Panc1 (cell line): ENCODE results near the gene DSCAML1. TPM values are rescaled to one million over a fixed set of nuclear protein-coding genes. Genes with fewer than 3 reads are reported as not detected.

Experiments used
- ATAC-seq: fragments of 200-7000 bp; cut with Tn5 transposase; 2 replicates; pipeline ENCODE4 v1.9.1; 2020; ENCODE audit warnings: mild to moderate bottlenecking, moderate library complexity
- BruUV-seq: library from RNA; stranded (reverse); fragments of 400-500 nt; replicated peaks from 2 replicates; lab custom pipeline; 2021; lab: Mats Ljungman, UMichigan
- CTCF ChIA-PET: fragments of 300-600 bp; sonication (Branson Sonifier 250); formaldehyde crosslinking; loops from one replicate; lab custom pipeline; 2022; ENCODE audit warnings: antibody characterized with exemption; lab: Charles Lee
- POLR2A ChIA-PET: fragments of 300-600 bp; sonication (Branson Sonifier 250); formaldehyde crosslinking; loops from one replicate; lab custom pipeline; 2022; ENCODE audit warnings: antibody characterized with exemption; lab: Charles Lee
- DNase-seq: peaks from one replicate; pipeline ENCODE4 v3.0.0-alpha.2; 2010; ENCODE audit warnings: low read depth, low spot score
- H3K27ac ChIP-seq: 2 replicates; pipeline ENCODE4 v1.5.1; 2011; ENCODE audit warnings: mild to moderate bottlenecking, low read length, inconsistent platforms
- H3K27me3 ChIP-seq: fragments of 200-500 bp; sonication (Bioruptor generic); 2 replicates; pipeline ENCODE4 v1.6.0; 2014; ENCODE audit warnings: low read length, inconsistent platforms; ENCODE audit not compliant: control insufficient read depth, insufficient read depth
- H3K36me3 ChIP-seq: fragments of 200-500 bp; sonication (Bioruptor generic); 2 replicates; pipeline ENCODE4 v1.5.1; 2014; ENCODE audit warnings: inconsistent platforms, mild to moderate bottlenecking, low read length, moderate library complexity; ENCODE audit not compliant: control insufficient read depth, insufficient read depth
- H3K4me1 ChIP-seq: 2 replicates; pipeline ENCODE4 v1.5.1; 2011; ENCODE audit warnings: inconsistent platforms, mild to moderate bottlenecking, low read length, moderate library complexity; ENCODE audit not compliant: control insufficient read depth, insufficient read depth
- H3K4me3 ChIP-seq, 2 experiments: 2 replicates each; pipeline ENCODE4 v1.5.1; 2011 to 2012; ENCODE audit warnings: low read depth in 2 of 2, low read length in 2 of 2, mild to moderate bottlenecking in 2 of 2, inconsistent platforms in 1 of 2, moderate library complexity in 1 of 2
- H3K9me3 ChIP-seq: fragments of 200-500 bp; sonication (Bioruptor generic); 2 replicates; pipeline ENCODE4 v1.5.1; 2014; ENCODE audit warnings: low read depth, mild to moderate bottlenecking, inconsistent platforms, low read length, moderate library complexity; ENCODE audit not compliant: control insufficient read depth, insufficient read depth
- POLR2AphosphoS5 ChIP-seq: IDR thresholded peaks from 2 replicates; pipeline ENCODE4 v1.6.1; 2012; ENCODE audit warnings: mild to moderate bottlenecking, low read depth, low read length, moderate library complexity
- SIN3A ChIP-seq: IDR thresholded peaks from 2 replicates; pipeline ENCODE4 v1.6.1; 2012; ENCODE audit warnings: low read depth, mild to moderate bottlenecking, low read length, moderate library complexity, borderline replicate concordance; ENCODE audit not compliant: insufficient read depth
- TCF7L2 ChIP-seq: IDR thresholded peaks from 2 replicates; pipeline ENCODE4 v1.6.1; 2011; ENCODE audit warnings: mild to moderate bottlenecking, low read depth, low read length, inconsistent platforms
- in situ Hi-C: cut with HindIII; loops from 2 replicates; pipeline ENCODE4 v1.10.0; 2016; ENCODE audit warnings: low sequenced_read_pairs, low pct_unique_long_range_greater_than_20kb
- intact Hi-C: fragments of 100-400 bp; cut with micrococcal nuclease; formaldehyde crosslinking; loops from one replicate; pipeline ENCODE4 v1.10.0; 2022; ENCODE audit not compliant: unreplicated experiment
- total RNA-seq: library from RNA; stranded (reverse); gene quantifications from one replicate; pipeline ENCODE4 v1.2.1, GENCODE V29; 2021; ENCODE audit not compliant: unreplicated experiment
- TF ChIP-seq, protein P1 (sequence below): fragments of 450-650 bp; IDR thresholded peaks from 2 replicates; pipeline ENCODE4 v1.5.1; 2017; ENCODE audit warnings: mild to moderate bottlenecking
- TF ChIP-seq, protein P2 (sequence below), 2 experiments: IDR thresholded peaks; 2 replicates each; pipeline ENCODE4 v1.6.1; 2011 to 2012; ENCODE audit warnings: low read depth in 2 of 2, control low read depth in 1 of 2, low read length in 1 of 2, mild to moderate bottlenecking in 1 of 2, moderate library complexity in 1 of 2; ENCODE audit not compliant: insufficient read depth in 1 of 2

Gene DSCAML1
- total RNA-seq, 1 experiment from 2014 or later = 1.6 TPM

DNA sequence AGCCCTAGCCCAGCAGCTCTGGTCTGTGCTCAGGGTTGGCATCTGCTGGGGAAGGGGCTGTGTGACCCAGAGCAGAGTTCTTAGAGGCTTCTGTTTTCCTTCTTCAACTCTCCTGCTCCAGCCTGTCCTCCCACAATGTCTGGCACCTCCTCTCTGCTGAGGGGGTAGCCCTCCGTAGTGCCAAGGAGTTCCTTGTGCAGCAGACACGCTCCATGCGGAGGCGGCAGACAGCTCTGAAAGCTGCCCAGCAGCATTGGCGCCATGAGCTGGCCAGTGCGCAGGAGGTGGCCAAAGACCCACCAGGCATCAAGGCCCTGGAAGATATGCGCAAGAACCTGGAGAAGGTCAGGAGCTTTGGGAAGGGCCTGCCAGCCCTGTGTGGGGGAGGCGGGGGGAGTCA lies 400.0 kb downstream of the DSCAML1 start:
- peaks cover 5% of the 10 kb centered on the region for H3K36me3 ChIP-seq
- ATAC-seq = peak; percentile 28
- H3K27me3 ChIP-seq = no peaks in the 10 kb centered on the region
- no peak for DNase-seq
- no peaks in the 10 kb centered on the region for H3K9me3 ChIP-seq
- BruUV-seq = no TSS peak
- TF ChIP-seq, protein P1, sequence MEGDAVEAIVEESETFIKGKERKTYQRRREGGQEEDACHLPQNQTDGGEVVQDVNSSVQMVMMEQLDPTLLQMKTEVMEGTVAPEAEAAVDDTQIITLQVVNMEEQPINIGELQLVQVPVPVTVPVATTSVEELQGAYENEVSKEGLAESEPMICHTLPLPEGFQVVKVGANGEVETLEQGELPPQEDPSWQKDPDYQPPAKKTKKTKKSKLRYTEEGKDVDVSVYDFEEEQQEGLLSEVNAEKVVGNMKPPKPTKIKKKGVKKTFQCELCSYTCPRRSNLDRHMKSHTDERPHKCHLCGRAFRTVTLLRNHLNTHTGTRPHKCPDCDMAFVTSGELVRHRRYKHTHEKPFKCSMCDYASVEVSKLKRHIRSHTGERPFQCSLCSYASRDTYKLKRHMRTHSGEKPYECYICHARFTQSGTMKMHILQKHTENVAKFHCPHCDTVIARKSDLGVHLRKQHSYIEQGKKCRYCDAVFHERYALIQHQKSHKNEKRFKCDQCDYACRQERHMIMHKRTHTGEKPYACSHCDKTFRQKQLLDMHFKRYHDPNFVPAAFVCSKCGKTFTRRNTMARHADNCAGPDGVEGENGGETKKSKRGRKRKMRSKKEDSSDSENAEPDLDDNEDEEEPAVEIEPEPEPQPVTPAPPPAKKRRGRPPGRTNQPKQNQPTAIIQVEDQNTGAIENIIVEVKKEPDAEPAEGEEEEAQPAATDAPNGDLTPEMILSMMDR = no peak
- no peak for TF ChIP-seq TCF7L2
- in situ Hi-C loops = no loop called here
- no peak overlapping the region for H3K4me3 ChIP-seq
- H3K27ac ChIP-seq = no peak overlapping the region
- POLR2A ChIA-PET = no interaction called here
- H3K4me1 ChIP-seq = no peaks in the 10 kb centered on the region
- intact Hi-C loops = no loop called here
- CTCF ChIA-PET = no interaction called here

DNA sequence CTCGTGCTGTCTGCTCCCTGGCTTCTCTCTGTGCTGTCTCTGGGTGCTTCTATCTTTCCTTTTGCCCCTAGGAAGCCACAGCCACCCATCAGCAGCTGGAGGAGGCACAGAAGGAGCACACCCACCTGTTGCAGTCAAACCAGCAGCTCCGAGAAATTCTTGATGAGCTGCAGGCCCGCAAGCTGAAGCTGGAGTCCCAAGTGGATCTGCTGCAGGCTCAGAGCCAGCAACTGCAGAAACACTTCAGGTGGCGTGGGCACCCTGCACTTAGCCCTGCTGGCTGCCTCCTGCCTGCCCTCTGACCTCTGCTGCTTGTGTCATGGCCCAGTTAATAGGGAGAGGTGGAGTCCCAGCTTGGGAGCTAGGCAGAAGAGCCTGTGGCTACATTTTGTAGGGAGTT lies 401.5 kb downstream of the DSCAML1 start:
- Histone ChIP-seq H3K36me3 (peaks cover 5% of the 10 kb centered on the region), H3K4me3 (no peak overlapping the region), H3K27me3 (no peaks in the 10 kb centered on the region), H3K4me1 (no peaks in the 10 kb centered on the region), H3K9me3 (no peaks in the 10 kb centered on the region), H3K27ac (no peak overlapping the region)
- in situ Hi-C loops = no loop called here
- intact Hi-C loops = no loop called here
- ChIA-PET CTCF (no interaction called here), POLR2A (no interaction called here)
- no peak for TF ChIP-seq TCF7L2
- DNase-seq (no peak), ATAC-seq (no peak)
- BruUV-seq = no TSS peak

DNA sequence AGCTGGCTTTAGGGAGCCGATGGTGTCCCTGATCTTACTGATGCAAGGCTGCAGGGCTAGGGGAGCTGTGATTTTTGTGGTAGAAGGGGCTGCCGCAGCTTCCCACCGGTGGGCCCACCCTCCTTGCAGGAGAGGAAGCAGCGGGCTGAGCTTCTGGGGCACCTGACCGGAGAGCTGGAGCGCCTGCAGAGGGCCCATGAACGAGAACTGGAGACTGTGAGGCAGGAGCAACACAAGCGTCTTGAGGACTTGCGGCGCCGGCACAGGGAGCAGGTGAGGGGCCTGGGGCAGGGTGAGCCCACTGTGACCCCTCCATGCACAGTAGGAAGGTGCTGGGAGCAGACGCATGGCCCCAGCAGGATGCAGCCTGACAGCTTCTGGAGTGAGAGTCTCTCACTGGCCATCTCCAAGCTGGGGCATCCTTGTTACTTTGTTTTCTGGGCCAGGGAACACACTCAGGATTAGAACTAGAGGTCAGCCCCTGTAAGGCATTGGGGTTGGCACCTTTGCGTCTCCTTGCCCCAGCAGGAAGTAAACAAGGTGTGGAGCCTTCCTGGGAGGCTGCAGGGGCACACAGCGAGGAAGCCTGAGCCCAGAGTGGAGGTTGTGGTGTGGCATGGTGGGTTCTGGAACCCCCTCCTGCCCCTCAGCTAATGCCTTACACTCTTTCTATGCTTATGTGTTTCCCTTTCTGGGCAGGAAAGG lies 402.6 kb downstream of the DSCAML1 start:
- no peak overlapping the region for H3K27ac ChIP-seq
- in situ Hi-C loops (no loop called here), intact Hi-C loops (no loop called here)
- H3K36me3 ChIP-seq = peaks cover 5% of the 10 kb centered on the region
- no peak for TF ChIP-seq SIN3A
- TF ChIP-seq, protein P1 = no peak
- TF ChIP-seq POLR2AphosphoS5 = no peak
- no peak for TF ChIP-seq TCF7L2
- TF ChIP-seq, protein P2, sequence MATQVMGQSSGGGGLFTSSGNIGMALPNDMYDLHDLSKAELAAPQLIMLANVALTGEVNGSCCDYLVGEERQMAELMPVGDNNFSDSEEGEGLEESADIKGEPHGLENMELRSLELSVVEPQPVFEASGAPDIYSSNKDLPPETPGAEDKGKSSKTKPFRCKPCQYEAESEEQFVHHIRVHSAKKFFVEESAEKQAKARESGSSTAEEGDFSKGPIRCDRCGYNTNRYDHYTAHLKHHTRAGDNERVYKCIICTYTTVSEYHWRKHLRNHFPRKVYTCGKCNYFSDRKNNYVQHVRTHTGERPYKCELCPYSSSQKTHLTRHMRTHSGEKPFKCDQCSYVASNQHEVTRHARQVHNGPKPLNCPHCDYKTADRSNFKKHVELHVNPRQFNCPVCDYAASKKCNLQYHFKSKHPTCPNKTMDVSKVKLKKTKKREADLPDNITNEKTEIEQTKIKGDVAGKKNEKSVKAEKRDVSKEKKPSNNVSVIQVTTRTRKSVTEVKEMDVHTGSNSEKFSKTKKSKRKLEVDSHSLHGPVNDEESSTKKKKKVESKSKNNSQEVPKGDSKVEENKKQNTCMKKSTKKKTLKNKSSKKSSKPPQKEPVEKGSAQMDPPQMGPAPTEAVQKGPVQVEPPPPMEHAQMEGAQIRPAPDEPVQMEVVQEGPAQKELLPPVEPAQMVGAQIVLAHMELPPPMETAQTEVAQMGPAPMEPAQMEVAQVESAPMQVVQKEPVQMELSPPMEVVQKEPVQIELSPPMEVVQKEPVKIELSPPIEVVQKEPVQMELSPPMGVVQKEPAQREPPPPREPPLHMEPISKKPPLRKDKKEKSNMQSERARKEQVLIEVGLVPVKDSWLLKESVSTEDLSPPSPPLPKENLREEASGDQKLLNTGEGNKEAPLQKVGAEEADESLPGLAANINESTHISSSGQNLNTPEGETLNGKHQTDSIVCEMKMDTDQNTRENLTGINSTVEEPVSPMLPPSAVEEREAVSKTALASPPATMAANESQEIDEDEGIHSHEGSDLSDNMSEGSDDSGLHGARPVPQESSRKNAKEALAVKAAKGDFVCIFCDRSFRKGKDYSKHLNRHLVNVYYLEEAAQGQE (IDR thresholded peaks at IDR 0.05; ENCODE audit: insufficient read depth in 1 of 2, low read depth in 2 of 2, low read length in 1 of 2) = no peak
- H3K9me3 ChIP-seq = no peaks in the 10 kb centered on the region
- H3K4me3 ChIP-seq = no peak overlapping the region
- POLR2A ChIA-PET = no interaction called here
- DNase-seq (no peak), ATAC-seq (no peak)
- CTCF ChIA-PET = no interaction called here
- no TSS peak for BruUV-seq
- H3K4me1 ChIP-seq = no peaks in the 10 kb centered on the region
- H3K27me3 ChIP-seq = no peaks in the 10 kb centered on the region
